ENCODE results near the gene FBXO28.
"Not testable (repeated sequence)": the region's sequence is repeated elsewhere in the genome, so short reads cannot be mapped to it uniquely, and the experiment has no call there.

DNA sequence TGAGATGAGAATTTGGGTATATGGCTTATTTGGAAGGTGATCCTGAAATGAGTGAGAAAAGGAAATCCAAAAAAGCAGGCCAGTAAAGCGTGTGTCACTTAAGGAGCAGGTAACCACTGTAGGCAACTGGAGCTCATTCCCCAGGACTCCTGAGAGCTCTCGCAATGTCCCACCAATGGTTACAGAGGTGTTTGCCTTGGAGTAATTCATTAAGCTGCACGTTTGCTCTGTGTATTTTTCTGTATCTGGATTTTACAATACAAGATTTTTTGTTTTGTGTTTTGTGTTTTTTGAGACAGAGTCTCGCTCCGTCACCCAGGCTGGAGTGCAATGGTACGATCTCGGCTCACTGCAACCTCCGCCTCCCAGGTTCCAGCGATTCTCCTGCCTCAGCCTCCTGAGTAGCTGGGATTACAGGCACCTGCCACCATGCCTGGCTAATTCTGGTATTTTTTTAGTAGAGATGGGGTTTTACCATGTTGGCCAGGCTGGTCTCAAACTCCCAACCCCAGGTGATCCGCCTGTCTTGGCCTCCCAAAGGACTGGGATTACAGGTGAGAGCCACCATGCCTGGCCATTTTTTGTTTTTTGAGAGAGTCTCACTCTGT lies 92.1 kb downstream of the FBXO28 start:
- not testable (repeated sequence) for TF ChIP-seq CTCF, POLR2A, EP300 (IDR thresholded peaks at IDR 0.05)

All from tibial nerve (tissue), 4 donors.